SU-DHL-6 (cell line): Measurements from ENCODE around the gene PPP6C.

Experiments
- EZH2phosphoT487 ChIP-seq: fragments of 200-600 bp; sonication (generic), shearing (Covaris generic); conservative IDR thresholded peaks from 2 replicates; pipeline ENCODE4 v1.6.1; 2018; ENCODE audit warnings: mild to moderate bottlenecking, antibody characterized with exemption, low read length, moderate library complexity, mixed read lengths
- TF ChIP-seq, protein P1 (sequence below): fragments of 200-600 bp; sonication (generic); IDR thresholded peaks from one replicate; pipeline ENCODE4 v1.5.1; 2017; ENCODE audit warnings: antibody characterized with exemption, mild to moderate bottlenecking, low read length, moderate library complexity; ENCODE audit not compliant: insufficient read depth, poor library complexity, severe bottlenecking

DNA sequence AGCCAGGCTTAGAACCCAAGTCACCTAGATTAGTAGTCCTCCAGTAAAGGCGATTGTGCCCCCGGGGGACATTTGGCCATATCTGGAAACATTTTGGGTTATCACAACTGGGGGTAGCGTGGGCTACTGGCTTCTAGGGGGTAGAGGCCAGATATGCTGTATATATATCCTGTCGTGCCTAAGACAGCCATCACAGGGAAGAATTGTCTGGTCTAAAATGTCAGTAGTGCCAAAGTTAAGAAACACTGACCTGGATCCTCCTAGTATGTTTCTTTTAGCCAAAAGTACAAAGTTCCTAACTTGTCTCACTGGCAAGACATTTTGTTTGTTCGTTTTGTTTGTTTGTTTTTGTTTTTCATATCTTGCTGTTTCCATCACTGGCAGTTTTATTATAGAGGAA lies 24.6 kb upstream of the PPP6C start:
- TF ChIP-seq, protein P1, sequence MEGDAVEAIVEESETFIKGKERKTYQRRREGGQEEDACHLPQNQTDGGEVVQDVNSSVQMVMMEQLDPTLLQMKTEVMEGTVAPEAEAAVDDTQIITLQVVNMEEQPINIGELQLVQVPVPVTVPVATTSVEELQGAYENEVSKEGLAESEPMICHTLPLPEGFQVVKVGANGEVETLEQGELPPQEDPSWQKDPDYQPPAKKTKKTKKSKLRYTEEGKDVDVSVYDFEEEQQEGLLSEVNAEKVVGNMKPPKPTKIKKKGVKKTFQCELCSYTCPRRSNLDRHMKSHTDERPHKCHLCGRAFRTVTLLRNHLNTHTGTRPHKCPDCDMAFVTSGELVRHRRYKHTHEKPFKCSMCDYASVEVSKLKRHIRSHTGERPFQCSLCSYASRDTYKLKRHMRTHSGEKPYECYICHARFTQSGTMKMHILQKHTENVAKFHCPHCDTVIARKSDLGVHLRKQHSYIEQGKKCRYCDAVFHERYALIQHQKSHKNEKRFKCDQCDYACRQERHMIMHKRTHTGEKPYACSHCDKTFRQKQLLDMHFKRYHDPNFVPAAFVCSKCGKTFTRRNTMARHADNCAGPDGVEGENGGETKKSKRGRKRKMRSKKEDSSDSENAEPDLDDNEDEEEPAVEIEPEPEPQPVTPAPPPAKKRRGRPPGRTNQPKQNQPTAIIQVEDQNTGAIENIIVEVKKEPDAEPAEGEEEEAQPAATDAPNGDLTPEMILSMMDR, result no peak
- TF ChIP-seq EZH2phosphoT487, result no peak
